CD4-positive, alpha-beta T cell treated with Interleukin-17A for 1 hour (primary cell): ENCODE results near the gene OXTR.

Source experiments
- DNase-seq: peaks from one replicate; pipeline ENCODE4 v3.0.0-alpha.2; 2020

OXTR gene

DNA sequence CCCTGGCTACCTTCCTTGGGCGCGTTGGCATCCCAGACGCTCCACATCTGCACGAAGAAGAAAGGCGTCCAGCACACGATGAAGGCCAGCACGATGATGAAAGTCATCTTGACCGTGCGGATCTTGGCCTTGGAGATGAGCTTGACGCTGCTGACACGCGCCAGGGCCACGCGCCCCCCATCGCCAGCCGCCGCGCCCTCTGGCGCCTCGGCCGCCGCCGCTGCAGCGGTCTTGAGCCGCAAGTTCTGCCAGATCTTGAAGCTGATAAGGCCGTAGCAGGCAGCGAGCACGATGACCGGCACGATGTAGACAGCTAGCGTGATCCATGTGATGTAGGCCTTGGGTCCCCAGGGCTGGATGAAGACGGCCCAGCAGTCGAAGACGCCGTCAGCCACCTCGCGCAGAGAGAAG is 2.2 kb downstream of the OXTR start:
- DNase-seq: no peak

DNA sequence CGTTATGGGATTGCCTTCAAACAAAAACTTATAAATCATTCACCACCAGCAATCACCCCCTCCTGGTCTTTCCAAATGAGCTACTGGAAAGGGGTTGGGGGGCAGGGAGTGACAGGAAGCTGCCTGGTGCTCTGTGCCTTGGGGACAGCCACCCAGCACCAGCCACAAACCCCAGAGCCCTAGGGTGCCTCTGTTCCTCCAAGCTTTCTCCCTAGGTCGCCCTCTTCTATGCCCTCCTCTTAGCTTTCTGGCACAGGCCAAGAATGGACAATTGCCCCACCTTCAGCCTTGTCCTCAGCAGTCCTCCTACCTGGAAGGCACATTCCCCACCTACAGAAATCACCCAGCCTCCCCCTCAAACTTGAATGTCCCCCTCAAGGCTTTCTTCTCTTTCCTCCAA is 3.3 kb downstream of the OXTR start:
- DNase-seq: no peak

DNA sequence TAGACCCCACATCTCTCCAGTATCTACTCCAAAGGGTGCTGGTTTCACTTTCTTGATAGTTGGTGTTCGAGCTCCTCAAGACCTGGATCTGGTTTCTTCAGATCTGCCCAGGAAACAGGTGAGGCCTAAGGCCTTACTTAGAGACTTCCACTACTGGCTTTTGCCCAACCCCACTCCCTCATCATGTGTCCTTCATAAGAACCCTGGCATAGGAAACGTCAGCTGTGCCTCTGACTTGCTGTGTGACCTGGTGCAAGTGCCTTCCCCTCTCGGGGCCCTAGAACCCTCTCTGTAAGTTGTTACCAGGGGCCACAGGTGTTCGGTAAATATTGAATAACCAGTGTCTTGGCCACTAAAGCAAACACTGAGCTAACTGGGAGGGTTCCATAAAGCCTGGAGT is 3.9 kb downstream of the OXTR start:
- no peak for DNase-seq

DNA sequence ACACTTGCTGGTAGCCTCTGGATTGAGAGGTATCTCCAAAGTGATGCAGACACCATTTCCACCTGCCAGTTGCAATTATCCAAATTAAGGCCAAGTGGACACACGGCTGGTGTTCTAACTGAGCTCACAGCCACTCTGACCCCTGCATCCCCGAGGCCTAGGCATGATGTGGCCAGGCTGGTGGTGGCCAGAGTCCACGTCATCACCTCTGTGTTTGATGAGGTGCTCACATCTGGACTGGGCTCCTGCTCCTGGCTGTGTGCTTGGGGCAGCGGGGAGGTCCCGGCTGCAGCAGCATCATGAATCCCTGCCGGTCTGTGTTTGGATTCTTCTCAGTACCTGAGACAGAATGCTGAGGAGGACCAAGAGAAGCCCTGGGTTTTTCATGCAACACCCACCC is 4.9 kb downstream of the OXTR start:
- no peak for DNase-seq

DNA sequence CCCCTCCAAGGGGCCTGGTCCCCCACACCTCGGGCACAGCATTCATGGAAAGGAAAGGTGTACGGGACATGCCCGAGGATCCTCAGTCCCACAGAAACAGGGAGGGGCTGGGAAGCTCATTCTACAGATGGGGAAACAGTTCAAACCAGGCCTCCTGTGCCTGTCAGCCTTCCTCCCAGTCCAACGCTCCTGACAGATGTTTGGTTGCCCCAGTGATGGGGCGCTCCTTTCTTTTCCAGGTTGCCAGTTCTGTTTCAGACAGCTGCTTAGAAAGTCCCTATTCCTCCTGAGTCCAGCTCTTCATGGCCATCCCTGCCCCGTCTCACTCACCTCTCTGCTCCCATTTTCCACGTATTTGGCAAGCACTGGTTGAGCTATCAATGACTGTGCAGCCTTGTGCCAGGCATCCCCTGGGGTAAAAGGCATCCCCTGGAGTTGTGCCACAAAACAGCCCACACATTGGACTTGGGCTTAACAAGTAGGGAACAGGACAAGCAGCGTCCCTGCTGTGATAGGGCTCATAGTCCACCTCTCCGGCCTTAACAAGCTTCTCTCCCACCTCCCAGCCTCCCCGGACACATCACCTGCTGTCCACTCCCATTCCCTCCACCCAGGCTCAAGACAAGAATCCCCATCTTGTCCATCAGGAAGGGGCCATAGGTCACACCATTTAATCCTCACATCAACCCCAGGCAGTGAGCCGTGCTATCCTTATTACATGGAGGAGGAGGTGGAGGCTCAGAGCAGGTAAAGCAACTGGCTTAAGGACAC is 6.6 kb downstream of the OXTR start:
- no peak for DNase-seq

DNA sequence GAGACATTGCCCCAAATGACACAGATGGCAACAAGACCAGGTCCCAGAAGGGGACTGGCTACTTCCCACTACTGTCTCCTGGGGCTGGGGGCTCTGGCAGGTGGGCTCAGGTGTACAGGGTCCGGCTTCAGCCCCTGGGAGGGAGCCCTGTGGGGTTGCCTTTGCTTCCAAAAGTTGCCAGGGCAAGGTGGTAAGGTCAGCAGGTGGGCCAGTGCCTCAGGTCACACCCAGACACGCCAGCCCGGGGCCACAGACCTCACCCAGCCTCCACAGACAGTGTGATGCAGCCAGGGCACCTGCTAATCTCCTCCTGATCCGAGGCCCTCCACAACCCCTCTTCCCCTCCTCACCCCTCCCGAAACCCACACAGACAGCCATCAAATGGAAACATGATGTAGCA is 7.5 kb downstream of the OXTR start:
- DNase-seq: no peak

DNA sequence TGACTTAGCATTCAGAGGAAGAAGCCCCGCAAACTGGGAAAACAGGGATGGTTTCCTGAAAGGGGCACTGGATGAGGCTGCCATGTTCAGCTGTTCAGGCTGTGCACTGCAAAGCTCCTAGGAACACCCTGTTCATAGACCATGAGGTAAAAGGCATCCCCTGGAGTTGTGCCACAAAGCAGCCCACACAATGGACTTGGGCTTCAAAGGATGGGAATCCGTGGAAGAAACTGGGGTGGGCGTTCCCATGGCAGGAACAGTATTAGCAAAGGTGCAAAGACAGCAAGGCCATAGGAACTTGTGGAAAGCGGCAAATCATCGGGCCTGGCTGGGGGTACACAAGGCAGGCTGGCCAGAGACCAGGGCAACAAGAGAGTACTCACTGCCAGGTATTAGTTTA is 8.9 kb downstream of the OXTR start:
- no peak for DNase-seq

DNA sequence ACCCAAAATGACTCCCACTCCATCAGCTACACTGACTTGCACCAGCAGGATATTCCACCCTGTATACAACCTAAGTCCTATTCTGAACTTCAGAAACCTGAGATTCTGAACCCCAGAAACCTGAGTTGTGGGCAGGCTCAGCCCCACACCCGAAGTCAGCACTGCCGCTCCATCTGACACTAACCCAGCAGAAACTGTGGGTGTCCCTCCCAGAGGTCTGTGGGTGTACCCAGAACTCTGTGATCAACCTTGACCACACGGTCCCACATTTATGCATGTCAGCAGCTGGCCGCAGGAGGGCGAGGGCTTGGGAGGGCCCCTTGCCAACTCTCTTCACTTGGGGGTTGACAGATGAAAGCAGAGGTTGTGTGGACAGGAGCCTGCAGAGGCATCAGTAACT is 9.3 kb downstream of the OXTR start:
- DNase-seq: no peak

DNA sequence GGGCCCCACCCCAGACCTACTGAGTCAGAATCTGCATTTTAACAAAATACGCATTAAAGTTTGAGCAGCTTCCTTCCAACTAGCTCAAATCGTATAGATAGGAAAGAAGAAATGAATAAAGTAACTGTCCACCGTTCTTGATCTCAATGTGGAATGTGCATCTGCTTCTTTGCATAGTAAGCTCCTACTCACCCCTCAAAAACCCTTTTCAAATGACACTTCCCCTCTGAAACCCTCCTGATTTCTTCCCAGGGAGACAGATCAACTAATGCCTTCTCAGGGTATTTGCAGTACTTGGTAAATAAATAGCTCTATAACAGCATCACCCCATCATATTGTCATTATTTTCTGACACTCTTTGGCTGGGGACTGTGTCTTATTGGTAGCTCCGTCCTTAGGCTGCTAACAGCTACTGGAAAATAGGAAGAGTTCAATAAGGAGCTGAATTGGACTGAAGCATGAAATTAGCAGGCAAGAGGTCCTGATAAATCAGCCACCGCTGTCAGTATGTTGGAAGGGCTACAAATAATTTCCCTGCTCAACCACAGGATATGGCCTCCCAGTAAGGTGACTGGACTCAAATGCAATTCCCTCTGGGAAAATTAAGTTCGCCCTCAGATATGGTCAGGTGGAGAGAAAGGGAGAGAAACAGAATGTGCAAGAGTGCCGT is 10.2 kb downstream of the OXTR start:
- DNase-seq: no peak

DNA sequence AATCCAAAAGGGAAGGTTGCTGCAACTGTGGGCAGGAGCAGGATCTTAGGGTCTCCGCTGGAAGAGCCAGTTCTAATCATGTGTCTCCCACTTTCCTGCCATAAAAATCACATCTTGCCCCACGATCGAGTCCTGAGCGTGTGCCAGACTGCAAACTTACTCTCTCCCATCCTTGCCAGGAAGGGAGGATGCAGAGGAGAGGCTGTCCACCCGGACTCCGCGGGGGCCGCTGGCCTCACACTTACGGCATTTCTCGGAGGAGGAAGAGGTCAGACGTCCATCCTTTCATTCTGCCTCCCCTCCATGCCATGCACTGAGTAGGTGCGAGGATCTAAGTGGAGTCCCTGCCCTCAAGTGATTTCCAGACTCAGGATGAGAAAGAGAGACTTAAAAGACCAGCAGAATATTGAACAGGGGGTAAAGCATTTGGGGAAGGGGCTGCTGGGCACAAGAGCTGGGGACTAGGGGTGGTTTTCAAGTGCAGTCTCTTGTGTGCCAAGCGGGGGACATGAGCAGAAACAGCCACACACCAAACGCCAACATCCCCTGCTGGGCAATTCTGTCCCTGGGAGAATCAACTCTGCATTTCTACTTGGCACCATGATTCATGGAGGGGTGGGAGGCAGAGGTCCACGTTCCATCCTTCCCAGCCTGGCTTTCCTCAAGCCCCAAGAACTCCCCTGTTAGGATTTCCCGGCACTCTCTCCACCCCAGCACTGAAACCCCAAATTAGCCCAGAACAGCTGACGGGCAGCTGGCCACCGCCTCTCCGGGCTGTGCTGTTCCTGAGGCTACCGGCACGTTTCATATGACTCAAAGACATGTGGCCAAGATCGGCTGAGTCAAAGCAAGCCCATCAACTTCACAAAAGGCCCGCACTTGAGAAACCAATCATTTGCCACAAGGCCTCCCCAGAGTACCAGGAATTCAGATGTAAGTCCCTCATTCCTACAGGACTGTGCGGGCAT is 11.6 kb downstream of the OXTR start:
- no peak for DNase-seq

DNA sequence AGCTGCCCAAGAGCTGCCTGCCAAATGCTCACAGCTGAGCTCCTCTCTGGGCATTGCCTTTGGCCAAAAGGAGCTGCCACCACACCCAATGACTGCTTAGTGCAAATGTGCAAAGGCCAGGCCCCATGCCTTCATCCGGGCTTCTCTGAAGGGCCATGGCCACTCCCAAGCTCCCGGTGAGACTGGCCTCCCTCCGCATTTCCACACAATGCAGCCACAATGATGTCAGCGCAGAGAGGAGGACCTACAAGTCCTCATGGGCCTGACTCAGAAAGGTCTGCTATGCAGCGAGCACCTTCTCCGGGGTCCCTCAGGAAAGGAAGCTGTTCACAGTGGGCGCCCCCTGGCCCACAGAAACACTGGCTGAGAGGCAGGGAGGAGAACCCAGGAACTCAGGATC is 12.7 kb downstream of the OXTR start:
- no peak for DNase-seq

DNA sequence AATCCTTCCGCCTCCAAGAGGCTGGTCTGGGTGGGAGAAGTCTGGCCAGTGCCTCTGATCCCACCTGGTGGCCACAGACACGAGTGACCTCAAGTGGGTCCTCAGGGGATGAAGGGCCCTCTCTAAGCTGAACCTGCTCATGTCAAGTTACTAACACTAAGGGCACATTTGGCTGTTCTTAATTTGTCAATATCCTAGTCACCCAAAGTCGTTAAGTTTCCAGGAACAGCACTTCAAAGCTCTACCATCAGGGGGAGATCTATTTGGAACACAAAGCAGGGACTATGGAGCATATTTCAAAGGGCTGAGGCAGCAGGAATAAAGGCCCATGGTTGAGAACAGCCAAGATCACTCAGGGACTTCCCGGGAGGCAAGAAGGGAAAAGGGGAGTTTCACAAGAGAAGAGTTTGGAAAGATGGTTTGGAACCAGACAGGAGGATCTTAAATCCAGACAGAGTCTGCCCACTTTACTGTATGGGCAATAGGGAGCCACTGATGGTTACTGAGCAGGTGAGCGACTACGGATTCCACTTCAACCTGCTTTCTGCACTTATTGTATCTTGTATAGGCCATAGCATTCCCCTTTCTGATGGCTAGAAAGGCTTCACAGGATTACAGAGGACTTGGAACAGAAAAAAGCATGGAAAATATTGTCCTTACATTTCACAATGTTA is 13.7 kb downstream of the OXTR start:
- DNase-seq: no peak

DNA sequence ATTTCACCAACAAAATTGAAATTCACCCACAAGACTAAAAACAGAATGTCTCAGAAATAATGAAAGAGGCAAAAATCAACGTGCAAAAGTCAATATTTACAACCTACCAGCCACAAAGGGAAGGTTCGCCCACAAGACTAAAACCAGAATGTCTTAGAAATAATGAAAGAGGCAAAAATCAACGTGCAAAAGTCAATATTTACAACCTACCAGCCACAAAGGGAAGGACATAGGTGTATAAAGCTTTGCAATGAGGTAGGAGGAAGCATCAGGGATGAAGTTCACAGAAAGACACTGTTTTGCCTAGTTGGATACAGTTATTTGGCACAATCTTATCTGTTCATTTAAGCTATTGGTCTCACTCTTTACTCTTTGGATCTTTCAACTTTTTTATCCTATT is 14.3 kb downstream of the OXTR start:
- DNase-seq: no peak

DNA sequence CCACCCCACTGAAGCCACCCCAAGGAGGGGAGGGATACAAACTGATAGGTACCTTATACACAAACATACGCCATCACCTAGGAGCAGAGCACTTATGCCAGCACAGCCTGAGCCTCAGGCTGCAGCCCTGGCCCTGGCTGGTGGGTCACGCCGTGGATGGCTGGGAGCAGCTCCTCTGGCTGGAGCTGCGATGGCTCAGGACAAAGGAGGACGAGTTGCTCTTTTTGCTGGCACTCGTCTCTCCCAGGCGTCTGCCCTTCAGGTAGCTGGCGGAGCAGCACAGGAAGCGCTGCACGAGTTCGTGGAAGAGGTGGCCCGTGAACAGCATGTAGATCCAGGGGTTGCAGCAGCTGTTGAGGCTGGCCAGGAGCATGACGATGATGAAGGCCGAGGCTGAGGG is 16.6 kb downstream of the OXTR start:
- DNase-seq: no peak

DNA sequence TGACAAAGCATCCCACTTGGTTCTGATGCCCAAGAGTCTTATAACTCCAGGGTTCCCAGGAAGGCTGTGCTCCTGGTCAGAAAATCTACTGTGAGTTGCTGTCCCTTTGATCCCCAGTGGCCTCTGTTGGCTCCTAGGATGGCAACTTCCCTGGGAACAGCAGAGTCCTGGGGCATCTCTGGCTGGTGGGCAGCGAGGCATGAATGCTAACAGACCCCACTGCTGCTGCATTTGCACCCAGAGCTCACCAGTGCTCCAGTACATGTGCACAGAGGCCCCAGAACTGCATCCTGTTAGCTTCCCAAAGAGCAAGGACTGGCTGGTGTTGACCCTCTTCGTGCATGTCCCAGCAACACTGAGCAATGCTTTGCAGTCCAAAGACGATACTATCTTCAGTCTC is 20.1 kb downstream of the OXTR start:
- no peak for DNase-seq

DNA sequence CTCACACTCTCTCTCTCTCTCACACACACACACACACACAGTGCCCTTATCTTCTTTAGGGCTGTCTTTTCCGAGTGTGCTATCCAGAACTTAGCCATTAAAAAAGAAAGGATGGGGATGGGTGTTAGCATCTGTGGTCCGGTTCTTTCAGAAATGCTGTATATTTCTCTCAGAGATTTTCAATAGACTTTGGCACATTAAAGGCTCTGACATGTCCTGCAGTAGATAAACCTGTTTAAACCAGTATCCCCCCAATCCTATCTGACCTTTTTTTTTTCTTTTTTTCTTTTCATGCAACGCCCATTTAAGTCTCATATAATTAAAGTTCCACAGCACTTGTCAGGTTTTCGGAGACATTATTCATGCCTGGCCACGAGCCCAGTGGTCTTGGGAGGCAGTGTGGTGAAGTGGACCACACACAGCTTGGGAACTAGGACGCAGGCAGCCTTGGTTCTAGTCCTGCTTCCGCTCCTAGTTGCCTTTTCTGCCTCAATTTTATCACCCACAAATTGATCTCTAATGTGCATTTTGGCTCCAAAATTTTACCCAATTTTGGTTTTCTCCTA is 22.6 kb downstream of the OXTR start:
- no peak for DNase-seq

DNA sequence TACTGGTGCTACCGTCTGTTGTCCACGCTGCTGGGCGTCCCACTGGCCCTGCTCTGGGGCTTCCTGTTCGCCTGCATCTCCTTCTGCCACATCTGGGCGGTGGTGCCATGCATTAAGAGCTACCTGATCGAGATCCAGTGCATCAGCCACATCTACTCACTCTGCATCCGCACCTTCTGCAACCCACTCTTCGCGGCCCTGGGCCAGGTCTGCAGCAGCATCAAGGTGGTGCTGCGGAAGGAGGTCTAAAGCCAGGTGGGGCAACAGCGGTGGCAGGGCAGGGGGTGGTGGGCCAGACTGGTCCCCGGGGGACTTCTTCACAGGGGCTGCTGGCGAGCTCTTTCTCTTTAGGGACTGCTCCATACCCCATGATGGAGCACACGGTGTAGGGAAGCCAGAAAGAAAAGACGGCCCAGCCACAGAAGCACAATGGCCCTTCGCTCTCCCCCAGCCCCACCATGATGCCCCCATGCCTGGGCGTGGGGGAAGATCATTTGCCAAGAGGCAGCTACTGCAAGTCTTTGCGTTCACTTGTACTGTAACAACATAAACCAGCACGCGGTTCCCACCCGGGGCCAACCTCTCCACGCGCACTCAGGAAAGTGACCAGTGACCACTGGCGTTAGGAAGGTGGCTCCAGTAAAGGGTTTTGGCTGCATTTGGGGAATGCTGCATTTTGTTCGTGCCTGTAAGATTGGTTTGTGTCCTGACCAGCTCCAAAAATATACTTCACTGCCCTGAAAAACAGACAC is 23.6 kb downstream of the OXTR start:
- DNase-seq: no peak

DNA sequence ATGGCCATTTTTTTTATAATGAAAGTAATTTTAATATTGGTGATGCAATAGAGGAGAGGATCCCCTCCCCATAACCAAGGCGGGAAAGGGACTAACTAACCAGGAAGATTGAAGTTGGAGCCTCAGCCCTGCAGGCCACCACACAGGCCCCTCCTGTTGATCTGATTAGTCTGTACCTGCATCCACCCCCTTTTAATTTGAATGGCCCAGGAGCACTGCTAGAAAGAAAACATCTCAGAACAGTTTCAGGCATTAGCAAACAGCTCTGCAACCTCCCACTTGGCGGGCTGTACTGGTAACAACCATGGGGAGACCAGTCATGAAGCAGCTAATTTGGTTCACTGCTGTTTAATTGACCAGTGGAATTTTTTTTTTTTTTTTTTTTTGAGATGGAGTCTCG is 25.5 kb downstream of the OXTR start:
- DNase-seq: no peak

DNA sequence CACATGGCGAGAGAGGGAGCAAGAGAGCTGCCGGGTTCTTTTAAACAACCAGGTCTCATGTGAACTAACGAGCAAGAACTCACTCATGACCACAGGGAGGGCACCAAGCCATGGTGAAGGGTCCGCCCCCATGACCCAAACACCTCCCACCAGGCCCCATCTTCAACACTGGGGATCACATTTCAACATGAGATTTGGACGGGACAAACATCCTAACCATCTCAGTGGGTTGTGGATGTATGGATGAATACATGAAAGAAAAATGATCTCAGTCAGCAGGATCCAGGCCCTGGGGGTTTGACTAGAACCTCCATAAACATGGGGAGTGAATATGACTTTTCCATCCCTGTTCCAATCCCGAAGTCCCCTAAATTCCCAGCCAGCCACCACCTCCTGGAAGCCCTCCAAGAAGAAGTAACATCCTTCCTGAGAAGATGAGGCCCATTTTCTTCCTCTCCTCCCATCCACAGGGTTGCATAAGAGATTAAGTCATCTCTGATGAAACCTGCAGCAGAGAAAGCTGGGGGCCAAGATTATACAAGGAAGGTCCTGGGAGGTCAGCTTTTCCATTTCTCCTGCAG is 26.3 kb downstream of the OXTR start:
- DNase-seq: no peak

DNA sequence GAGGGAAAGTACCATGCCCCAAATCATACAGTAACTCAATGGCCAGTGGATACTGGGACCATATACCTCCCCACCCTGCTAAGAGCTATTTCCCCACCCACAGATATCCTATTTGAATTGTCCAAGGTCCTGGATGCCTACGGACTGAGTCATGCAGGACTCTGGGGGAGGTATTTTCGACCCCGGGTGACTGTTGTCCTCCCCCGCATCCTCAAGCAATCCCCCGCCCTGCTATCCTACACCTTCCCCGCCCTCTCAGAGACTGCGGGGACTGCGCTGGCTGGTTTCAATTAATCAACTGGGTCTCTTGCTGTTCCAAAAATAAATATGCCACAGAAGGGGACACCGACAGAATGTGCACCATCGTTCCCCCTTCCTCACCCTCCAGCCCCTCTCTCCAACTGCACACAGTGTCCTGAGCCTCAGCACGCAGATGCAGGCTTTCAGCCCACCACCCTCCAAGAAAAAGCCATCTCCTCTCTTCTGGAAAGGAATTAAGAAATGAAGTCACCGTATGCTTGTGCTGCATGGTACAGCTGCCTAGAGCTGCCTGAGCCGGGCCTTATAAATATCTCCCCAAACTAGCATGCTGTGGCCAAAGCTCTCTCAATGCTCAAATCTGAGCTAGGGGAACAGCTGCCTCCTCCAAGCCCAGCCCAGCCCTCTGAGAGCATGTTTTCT is 27.7 kb downstream of the OXTR start:
- no peak for DNase-seq
